ENCODE data around the gene HMCN1. TPM values are rescaled to one million over a fixed set of nuclear protein-coding genes. Genes with fewer than 3 reads are reported as not detected.

Gene HMCN1
- total and polyA plus RNA-seq, 4 donors = 1.5 to 6.8 (median 3.5) TPM

- Histone ChIP-seq H3K9ac (ENCODE audit: low read depth in 1 of 2, low read length in 2 of 2) (no peak overlapping the region), H3K4me1 (ENCODE audit: control insufficient read depth in 4 of 4, insufficient read depth in 4 of 4, low read length in 3 of 4) (no peaks in the 10 kb centered on the region), H3K4me3 (ENCODE audit: low read depth in 1 of 3, low read length in 3 of 3) (no peak overlapping the region), H3K9me3 (ENCODE audit: control insufficient read depth in 4 of 4, low read length in 3 of 4) (no peaks in the 10 kb centered on the region), H3K27me3 (ENCODE audit: control insufficient read depth in 4 of 4, insufficient read depth in 4 of 4, low read length in 3 of 4) (no peaks in the 10 kb centered on the region), H3K36me3 (ENCODE audit: control insufficient read depth in 4 of 4, insufficient read depth in 3 of 4, low read depth in 1 of 4, low read length in 3 of 4) (no peaks in the 10 kb centered on the region), H3K27ac (ENCODE audit: low read depth in 1 of 2, low read length in 2 of 2) (no peak overlapping the region)
- TF ChIP-seq RAD21 (IDR thresholded peaks at IDR 0.05) (no peak), ATF3 (IDR thresholded peaks at IDR 0.05) (no peak), CTCF (IDR thresholded peaks at IDR 0.05; ENCODE audit: low read depth, low read length, missing input control) (no peak), SP1 (IDR thresholded peaks at IDR 0.05) (no peak), MAX (IDR thresholded peaks at IDR 0.05) (no peak), YY1 (IDR thresholded peaks at IDR 0.05) (no peak), ZBTB33 (IDR thresholded peaks at IDR 0.05) (no peak), GABPA (IDR thresholded peaks at IDR 0.05 in 1 of 2, conservative IDR thresholded peaks at IDR 0.05 in 1 of 2) (no peak), EGR1 (IDR thresholded peaks at IDR 0.05; ENCODE audit: low read depth in 2 of 2) (no peak), RXRA (IDR thresholded peaks at IDR 0.05) (no peak)
- WGBS = 65% methylated on average over 3 of the region's 3 CpGs
- DNase-seq (ENCODE audit: low spot score) = no peak
These were observed 461.3 kb downstream of the HMCN1 start for GRCh38 chr1:186195377-186195931.

- no peak overlapping the region for H3K27ac ChIP-seq (ENCODE audit: low read depth in 1 of 2, low read length in 2 of 2)
- TF ChIP-seq YY1 (IDR thresholded peaks at IDR 0.05) = no peak
- TF ChIP-seq EGR1 (IDR thresholded peaks at IDR 0.05; ENCODE audit: low read depth in 2 of 2) = no peak
- TF ChIP-seq GABPA (IDR thresholded peaks at IDR 0.05 in 1 of 2, conservative IDR thresholded peaks at IDR 0.05 in 1 of 2) = no peak
- no peak for TF ChIP-seq MAX (IDR thresholded peaks at IDR 0.05)
- TF ChIP-seq CTCF (IDR thresholded peaks at IDR 0.05; ENCODE audit: low read depth, low read length, missing input control) = no peak
- no peak for TF ChIP-seq FOXA1 (IDR thresholded peaks at IDR 0.05)
- no peak for TF ChIP-seq TAF1 (conservative IDR thresholded peaks at IDR 0.05)
- no peak for TF ChIP-seq NR2F2 (IDR thresholded peaks at IDR 0.05)
- TF ChIP-seq FOXA2 (IDR thresholded peaks at IDR 0.05) = no peak
- no peak for TF ChIP-seq ATF3 (IDR thresholded peaks at IDR 0.05)
- no peak for TF ChIP-seq REST (IDR thresholded peaks at IDR 0.05)
- no peak for TF ChIP-seq RAD21 (IDR thresholded peaks at IDR 0.05)
- no peak for TF ChIP-seq SP1 (IDR thresholded peaks at IDR 0.05)
- no peak for TF ChIP-seq HNF4A (conservative IDR thresholded peaks at IDR 0.05)
- no peak for TF ChIP-seq HNF4G (IDR thresholded peaks at IDR 0.05)
- H3K9me3 ChIP-seq (ENCODE audit: control insufficient read depth in 4 of 4, low read length in 3 of 4) = no peaks in the 10 kb centered on the region
- H3K4me3 ChIP-seq (ENCODE audit: low read depth in 1 of 3, low read length in 3 of 3) = no peak overlapping the region
- DNase-seq (ENCODE audit: low spot score) = no peak
- 86% methylated on average over 5 of the region's 5 CpGs for WGBS
- H3K27me3 ChIP-seq (ENCODE audit: control insufficient read depth in 4 of 4, insufficient read depth in 4 of 4, low read length in 3 of 4) = no peaks in the 10 kb centered on the region
- H3K4me1 ChIP-seq (ENCODE audit: control insufficient read depth in 4 of 4, insufficient read depth in 4 of 4, low read length in 3 of 4) = no peaks in the 10 kb centered on the region
- H3K9ac ChIP-seq (ENCODE audit: low read depth in 1 of 2, low read length in 2 of 2) = no peak overlapping the region
- H3K36me3 ChIP-seq (ENCODE audit: control insufficient read depth in 4 of 4, insufficient read depth in 3 of 4, low read depth in 1 of 4, low read length in 3 of 4) = no peaks in the 10 kb centered on the region
These were observed 468.1 kb downstream of the HMCN1 start for GRCh38 chr1:186202271-186202764.

Data from liver (tissue), 9 donors.